K562 (cell line): ENCODE results near the gene RAP1GAP2. TPM values are rescaled to one million over a fixed set of nuclear protein-coding genes. Genes with fewer than 3 reads are reported as not detected.

Experiments
- ATF7 ChIP-seq: fragments of 450-650 bp; IDR thresholded peaks from 2 replicates; pipeline ENCODE4 v1.7.1; 2014; ENCODE audit warnings: mild to moderate bottlenecking, moderate library complexity
- CAMTA2 ChIP-seq: fragments of 250-450 bp; sonication (Bioruptor Pico); conservative IDR thresholded peaks from 2 replicates; pipeline ENCODE4 v1.5.1; 2022
- CEBPG ChIP-seq, 3 experiments: fragments of 200-800 bp in 1 of 3; sonication (Bioruptor generic) in 1 of 3; sonication (generic) in 1 of 3; formaldehyde crosslinking in 1 of 3; IDR thresholded peaks in 2 of 3; conservative IDR thresholded peaks in 1 of 3; 2 replicates each; pipeline versions ENCODE4 v1.6.1 to v1.8.0; 2016 to 2022; ENCODE audit warnings: missing compliant biosample characterization in 2 of 3, missing genetic modification characterization in 2 of 3, mild to moderate bottlenecking in 1 of 3, missing genetic modification reagents in 1 of 3
- HNRNPLL ChIP-seq: fragments of 200-400 bp; formaldehyde crosslinking; IDR thresholded peaks from 2 replicates; pipeline ENCODE4 v1.6.1; 2017; ENCODE audit warnings: low read length, low read depth, mild to moderate bottlenecking; ENCODE audit not compliant: poor library complexity, severe bottlenecking
- HNRNPUL1 ChIP-seq: fragments of 200-400 bp; formaldehyde crosslinking; IDR thresholded peaks from 2 replicates; pipeline ENCODE4 v1.6.1; 2017; ENCODE audit warnings: low read length
- MTF1 ChIP-seq: fragments of 250-450 bp; sonication (Bioruptor Pico); IDR thresholded peaks from 2 replicates; pipeline ENCODE4 v1.9.0; 2021; ENCODE audit warnings: moderate library complexity, mild to moderate bottlenecking, inconsistent platforms, borderline replicate concordance
- POLR2B ChIP-seq: fragments of 450-650 bp; IDR thresholded peaks from 2 replicates; pipeline ENCODE4 v1.6.1; 2018; ENCODE audit warnings: low read depth; ENCODE audit not compliant: partially characterized antibody
- RBM22 ChIP-seq: fragments of 200-400 bp; formaldehyde crosslinking; IDR thresholded peaks from 2 replicates; pipeline ENCODE4 v1.6.1; 2018; ENCODE audit warnings: low read length, low read depth; ENCODE audit not compliant: poor library complexity, severe bottlenecking
- RFX7 ChIP-seq: fragments of 250-450 bp; sonication (Bioruptor Pico); IDR thresholded peaks from 2 replicates; pipeline ENCODE4 v1.5.1; 2021; ENCODE audit warnings: mild to moderate bottlenecking
- SMAD3 ChIP-seq: fragments of 450-650 bp; formaldehyde crosslinking; conservative IDR thresholded peaks from 2 replicates; pipeline ENCODE4 v1.4.0; 2020; ENCODE audit warnings: mild to moderate bottlenecking
- ZMIZ1 ChIP-seq, 2 experiments: fragments of 150-350 bp in 1 of 2; IDR thresholded peaks; 2 replicates each; pipeline ENCODE4 v1.6.1; 2012 to 2016; ENCODE audit warnings: low read depth in 2 of 2, low read length in 2 of 2, mild to moderate bottlenecking in 1 of 2, moderate library complexity in 1 of 2
- ZNF232 ChIP-seq: sonication (generic); formaldehyde crosslinking; IDR thresholded peaks from 2 replicates; pipeline ENCODE4 v1.8.0; 2022; ENCODE audit warnings: mild to moderate bottlenecking, missing genetic modification reagents
- polyA plus RNA-seq, 8 experiments: library from polyadenylated mRNA; depleted of rRNA in 4 of 8; stranded (reverse) in 5 of 8; unstranded in 3 of 8; fragments of >200 nt; fragmentation: Nextera tagmentation in 2 of 8; fragmentation: Illumina TruSeq in 1 of 8; extraction: Ambion mirVana in 2 of 8; extraction: Trizol in 1 of 8; gene quantifications; 2 replicates each; pipeline versions ENCODE4 v1.2.1 to v1.2.3, GENCODE V29; 2011 to 2014; ENCODE audit warnings: inconsistent platforms in 1 of 8, missing spikeins in 1 of 8
- total RNA-seq, 7 experiments: library from RNA; depleted of rRNA in 6 of 7; stranded (reverse); fragments of >200 nt in 6 of 7; fragmentation: Illumina TruSeq in 2 of 7; extraction: Trizol in 2 of 7; gene quantifications; 2 replicates each; pipeline versions ENCODE4 v1.2.1 to v1.2.3, GENCODE V29; 2011 to 2021; ENCODE audit warnings: low replicate concordance in 1 of 7
- TF ChIP-seq, protein P1 (sequence below): fragments of 150-350 bp; conservative IDR thresholded peaks from 2 replicates; pipeline ENCODE4 v1.6.1; 2014; ENCODE audit warnings: low read length
- TF ChIP-seq, protein P2 (sequence below), 2 experiments: fragments of 450-650 bp in 1 of 2; sonication (generic) in 1 of 2; formaldehyde crosslinking; conservative IDR thresholded peaks; 2 replicates each; pipeline versions ENCODE4 v1.4.0 to v1.8.1; 2020 to 2022; ENCODE audit warnings: mild to moderate bottlenecking in 1 of 2, missing genetic modification reagents in 1 of 2
- TF ChIP-seq, protein P3 (sequence below): fragments of 250-450 bp; sonication (Bioruptor Pico); IDR thresholded peaks from 2 replicates; pipeline ENCODE4 v1.5.0; 2022; ENCODE audit warnings: mild to moderate bottlenecking

Gene RAP1GAP2
- total and polyA plus RNA-seq, 9 of the 15 experiments (the other 6 are each of a cell fraction or from before 2014, with no cell fraction given): 0.01 to 1.3 (median 0.42) TPM; not detected in 1

DNA sequence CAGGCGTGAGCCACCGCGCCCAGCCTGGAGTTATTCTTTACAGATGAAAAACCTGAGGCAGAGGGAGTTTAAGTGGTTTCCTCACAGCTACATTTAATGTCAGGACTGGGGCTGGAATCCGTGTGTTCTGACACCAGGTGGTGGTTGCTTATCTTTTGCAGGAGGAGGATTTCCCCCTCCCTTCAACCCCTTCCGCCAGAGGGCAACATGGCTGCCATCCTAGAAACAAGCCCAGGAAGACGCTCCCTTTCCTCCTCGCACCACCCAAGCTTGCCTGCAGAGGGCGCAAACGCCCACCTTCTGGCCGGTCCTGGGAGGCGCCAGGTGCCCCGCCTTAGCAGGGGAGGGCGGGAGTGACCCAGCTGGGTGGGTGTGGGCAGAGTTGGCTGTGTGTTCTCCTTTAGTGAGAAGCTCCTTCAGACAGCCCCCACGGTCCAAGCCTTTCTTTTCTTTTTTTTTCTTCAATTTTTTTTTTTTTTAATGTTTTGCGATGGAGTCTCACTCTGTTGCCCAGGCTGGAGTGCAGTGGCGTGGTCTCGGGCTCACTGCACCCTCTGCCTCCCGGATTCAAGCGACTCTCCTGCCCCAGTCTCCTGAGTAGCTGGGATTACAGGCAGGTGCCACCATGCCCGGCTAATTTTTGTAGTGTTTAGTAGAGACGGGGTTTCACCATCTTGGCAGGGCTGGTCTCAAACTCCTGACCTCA is 9.9 kb upstream of the RAP1GAP2 start (continued):
- TF ChIP-seq, protein P1, sequence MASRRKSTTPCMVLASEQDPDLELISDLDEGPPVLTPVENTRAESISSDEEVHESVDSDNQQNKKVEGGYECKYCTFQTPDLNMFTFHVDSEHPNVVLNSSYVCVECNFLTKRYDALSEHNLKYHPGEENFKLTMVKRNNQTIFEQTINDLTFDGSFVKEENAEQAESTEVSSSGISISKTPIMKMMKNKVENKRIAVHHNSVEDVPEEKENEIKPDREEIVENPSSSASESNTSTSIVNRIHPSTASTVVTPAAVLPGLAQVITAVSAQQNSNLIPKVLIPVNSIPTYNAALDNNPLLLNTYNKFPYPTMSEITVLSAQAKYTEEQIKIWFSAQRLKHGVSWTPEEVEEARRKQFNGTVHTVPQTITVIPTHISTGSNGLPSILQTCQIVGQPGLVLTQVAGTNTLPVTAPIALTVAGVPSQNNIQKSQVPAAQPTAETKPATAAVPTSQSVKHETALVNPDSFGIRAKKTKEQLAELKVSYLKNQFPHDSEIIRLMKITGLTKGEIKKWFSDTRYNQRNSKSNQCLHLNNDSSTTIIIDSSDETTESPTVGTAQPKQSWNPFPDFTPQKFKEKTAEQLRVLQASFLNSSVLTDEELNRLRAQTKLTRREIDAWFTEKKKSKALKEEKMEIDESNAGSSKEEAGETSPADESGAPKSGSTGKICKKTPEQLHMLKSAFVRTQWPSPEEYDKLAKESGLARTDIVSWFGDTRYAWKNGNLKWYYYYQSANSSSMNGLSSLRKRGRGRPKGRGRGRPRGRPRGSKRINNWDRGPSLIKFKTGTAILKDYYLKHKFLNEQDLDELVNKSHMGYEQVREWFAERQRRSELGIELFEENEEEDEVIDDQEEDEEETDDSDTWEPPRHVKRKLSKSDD: peak; percentile 97
- TF ChIP-seq CAMTA2 (CRISPR knock-in tag) (no peak), ZMIZ1 (IDR thresholded peaks at IDR 0.05; ENCODE audit: low read depth in 2 of 2, low read length in 2 of 2) (no peak), HNRNPLL (no peak), ATF7 (no peak), MTF1 (CRISPR knock-in tag) (no peak), SMAD3 (no peak), POLR2B (no peak), RFX7 (CRISPR knock-in tag) (no peak), ZNF232 (CRISPR knock-in tag) (no peak), RBM22 (no peak), HNRNPUL1 (no peak), CEBPG (CRISPR knock-in tag; IDR thresholded peaks at IDR 0.05) (no peak), CEBPG (tag; conservative IDR thresholded peaks at IDR 0.05 in 1 of 2, IDR thresholded peaks at IDR 0.05 in 1 of 2) (no peak)
- TF ChIP-seq, protein P2, sequence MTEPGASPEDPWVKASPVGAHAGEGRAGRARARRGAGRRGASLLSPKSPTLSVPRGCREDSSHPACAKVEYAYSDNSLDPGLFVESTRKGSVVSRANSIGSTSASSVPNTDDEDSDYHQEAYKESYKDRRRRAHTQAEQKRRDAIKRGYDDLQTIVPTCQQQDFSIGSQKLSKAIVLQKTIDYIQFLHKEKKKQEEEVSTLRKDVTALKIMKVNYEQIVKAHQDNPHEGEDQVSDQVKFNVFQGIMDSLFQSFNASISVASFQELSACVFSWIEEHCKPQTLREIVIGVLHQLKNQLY (CRISPR knock-in tag; conservative IDR thresholded peaks at IDR 0.05): no peak
- TF ChIP-seq, protein P3, sequence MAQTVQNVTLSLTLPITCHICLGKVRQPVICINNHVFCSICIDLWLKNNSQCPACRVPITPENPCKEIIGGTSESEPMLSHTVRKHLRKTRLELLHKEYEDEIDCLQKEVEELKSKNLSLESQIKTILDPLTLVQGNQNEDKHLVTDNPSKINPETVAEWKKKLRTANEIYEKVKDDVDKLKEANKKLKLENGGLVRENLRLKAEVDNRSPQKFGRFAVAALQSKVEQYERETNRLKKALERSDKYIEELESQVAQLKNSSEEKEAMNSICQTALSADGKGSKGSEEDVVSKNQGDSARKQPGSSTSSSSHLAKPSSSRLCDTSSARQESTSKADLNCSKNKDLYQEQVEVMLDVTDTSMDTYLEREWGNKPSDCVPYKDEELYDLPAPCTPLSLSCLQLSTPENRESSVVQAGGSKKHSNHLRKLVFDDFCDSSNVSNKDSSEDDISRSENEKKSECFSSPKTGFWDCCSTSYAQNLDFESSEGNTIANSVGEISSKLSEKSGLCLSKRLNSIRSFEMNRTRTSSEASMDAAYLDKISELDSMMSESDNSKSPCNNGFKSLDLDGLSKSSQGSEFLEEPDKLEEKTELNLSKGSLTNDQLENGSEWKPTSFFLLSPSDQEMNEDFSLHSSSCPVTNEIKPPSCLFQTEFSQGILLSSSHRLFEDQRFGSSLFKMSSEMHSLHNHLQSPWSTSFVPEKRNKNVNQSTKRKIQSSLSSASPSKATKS (CRISPR knock-in tag): no peak
